ENCODE results near the gene VPS72. TPM values are rescaled to one million over a fixed set of nuclear protein-coding genes. Genes with fewer than 3 reads are reported as not detected.

The VPS72 gene
- total RNA-seq, 1 experiment from 2014 or later, result 68.9 TPM

GRCh38 chr1:151128800-151129199 is 61.2 kb downstream of the VPS72 start:
- POLR2A ChIA-PET, result no interaction called here
- TSS peak; percentile 28 for BruUV-seq (replicated peaks)
- no peak for TF ChIP-seq ATF3 (IDR thresholded peaks at IDR 0.05)
- TF ChIP-seq POLR2AphosphoS5 (IDR thresholded peaks at IDR 0.05; ENCODE audit: low read depth, low read length), result no peak
- TF ChIP-seq ZNF274 (IDR thresholded peaks at IDR 0.05; ENCODE audit: low read depth, low read length), result no peak
- no peak for TF ChIP-seq SP1 (IDR thresholded peaks at IDR 0.05; ENCODE audit: low read depth)

More at GRCh38 chr1:151128800-151129199, 61.2 kb downstream of the VPS72 start:
- H4K20me1 ChIP-seq (ENCODE audit: insufficient read depth), result no peaks in the 10 kb centered on the region
- DNase-seq (ENCODE audit: low read depth, low spot score), result no peak
- H3K36me3 ChIP-seq (ENCODE audit: control insufficient read depth in 1 of 2, insufficient read depth in 2 of 2, low read length in 2 of 2), result no peaks in the 10 kb centered on the region
- CTCF ChIA-PET, result no interaction called here
- no peaks in the 10 kb centered on the region for H3K4me1 ChIP-seq (ENCODE audit: control insufficient read depth in 1 of 2, insufficient read depth in 2 of 2, low read length in 2 of 2)
- no peaks in the 10 kb centered on the region for H3K27me3 ChIP-seq (ENCODE audit: insufficient read depth, low read length)
- no peaks in the 10 kb centered on the region for H3K9me3 ChIP-seq (ENCODE audit: control insufficient read depth in 1 of 2, insufficient read depth in 1 of 2, low read depth in 1 of 2, low read length in 2 of 2)
- no peak overlapping the region for H3K4me3 ChIP-seq (replicated peaks in 1 of 2; ENCODE audit: low read depth in 1 of 2, low read length in 2 of 2)
- no peaks in the 10 kb centered on the region for H3K79me2 ChIP-seq (ENCODE audit: insufficient read depth, low read length)
- H3K9ac ChIP-seq (ENCODE audit: low read length), result no peak overlapping the region
- intact Hi-C loops (cut with micrococcal nuclease), result no loop called here
- ATAC-seq, result no peak
- H3K27ac ChIP-seq (ENCODE audit: low read depth, low read length), result no peak overlapping the region
- no peak overlapping the region for H2AFZ ChIP-seq (ENCODE audit: low read depth, low read length, poor library complexity, severe bottlenecking)
- RAD21 ChIA-PET (ENCODE audit: low non-redundant PET in 1 of 2, low total read pairs in 2 of 2, uncharacterized antibody in 2 of 2, unreplicated experiment in 2 of 2), result no interaction called here
- no peak overlapping the region for H3K4me2 ChIP-seq (ENCODE audit: low read length)
- no peaks in the 10 kb centered on the region for H3K9me2 ChIP-seq (ENCODE audit: insufficient read depth)

Other genes starting within 250 kb of the VPS72 start
- 218 TPM for gene CERS2, start 215.4 kb downstream of the VPS72 start, total RNA-seq (2021; ENCODE audit: unreplicated experiment)
- 2.7 TPM for gene ANXA9, start 207.9 kb downstream of the VPS72 start, total RNA-seq (2021; ENCODE audit: unreplicated experiment)
- gene MINDY1, start 183.3 kb downstream of the VPS72 start, total RNA-seq (2021; ENCODE audit: unreplicated experiment), result 1.2 TPM
- gene PRUNE1, start 181.7 kb downstream of the VPS72 start, total RNA-seq (2021; ENCODE audit: unreplicated experiment), result 20.2 TPM
- 0.86 TPM for gene BNIPL, start 153.6 kb downstream of the VPS72 start, total RNA-seq (2021; ENCODE audit: unreplicated experiment)
- not detected for gene C1orf56, start 142.4 kb downstream of the VPS72 start, total RNA-seq (2021; ENCODE audit: unreplicated experiment)
- 50.5 TPM for gene CDC42SE1, start 130.6 kb downstream of the VPS72 start, total RNA-seq (2021; ENCODE audit: unreplicated experiment)
- 0.17 TPM for gene MLLT11, start 129.8 kb downstream of the VPS72 start, total RNA-seq (2021; ENCODE audit: unreplicated experiment)
- gene GABPB2, start 119.4 kb downstream of the VPS72 start, total RNA-seq (2021; ENCODE audit: unreplicated experiment), result 7.7 TPM
- 8.2 TPM for gene SEMA6C, start 43.6 kb downstream of the VPS72 start, total RNA-seq (2021; ENCODE audit: unreplicated experiment)
- gene TNFAIP8L2, start 33.5 kb downstream of the VPS72 start, total RNA-seq (2021; ENCODE audit: unreplicated experiment), result not detected
- gene LYSMD1, start 24.3 kb downstream of the VPS72 start, total RNA-seq (2021; ENCODE audit: unreplicated experiment), result 5.0 TPM
- gene SCNM1, start 24.1 kb downstream of the VPS72 start, total RNA-seq (2021; ENCODE audit: unreplicated experiment), result 34.1 TPM
- gene TMOD4, start 14.2 kb downstream of the VPS72 start, total RNA-seq (2021; ENCODE audit: unreplicated experiment), result 1.8 TPM
- gene PIP5K1A, start 8.4 kb upstream of the VPS72 start, total RNA-seq (2021; ENCODE audit: unreplicated experiment), result 75.4 TPM
- 225 TPM for gene PSMD4, start 64.5 kb upstream of the VPS72 start, total RNA-seq (2021; ENCODE audit: unreplicated experiment)
- 34.3 TPM for gene ZNF687, start 92.1 kb upstream of the VPS72 start, total RNA-seq (2021; ENCODE audit: unreplicated experiment)
- gene PI4KB, start 137.2 kb upstream of the VPS72 start, total RNA-seq (2021; ENCODE audit: unreplicated experiment), result 45.1 TPM
- 52.7 TPM for gene RFX5, start 157.1 kb upstream of the VPS72 start, total RNA-seq (2021; ENCODE audit: unreplicated experiment)
- gene SELENBP1, start 182.5 kb upstream of the VPS72 start, total RNA-seq (2021; ENCODE audit: unreplicated experiment), result 0.42 TPM
- gene PSMB4, start 209.4 kb upstream of the VPS72 start, total RNA-seq (2021; ENCODE audit: unreplicated experiment), result 341 TPM

Measured in HCT116 (cell line).